Osteoblast (primary cell): ENCODE data around the gene DRC7. TPM values are rescaled to one million over a fixed set of nuclear protein-coding genes. Genes with fewer than 3 reads are reported as not detected.
A peak's percentile ranks its signal among the peaks of the same experiment; 100 is the strongest.

Source experiments
- DNase-seq: peaks from one replicate; pipeline ENCODE4 v3.0.0; 2011; ENCODE audit warnings: low spot score, mixed read lengths; ENCODE audit not compliant: insufficient read length; ENCODE audit errors: missing footprints
- H2AFZ ChIP-seq: 2 replicates; pipeline ENCODE4 v1.6.0; 2011; ENCODE audit warnings: mild to moderate bottlenecking, low read length
- H3K27ac ChIP-seq: 2 replicates; pipeline ENCODE4 v1.5.1; 2011; ENCODE audit warnings: mild to moderate bottlenecking, low read depth, low read length, moderate library complexity
- H3K27me3 ChIP-seq: 2 replicates; pipeline ENCODE4 v1.6.0; 2012; ENCODE audit warnings: mild to moderate bottlenecking, control low read depth, inconsistent platforms, low read length, moderate library complexity; ENCODE audit not compliant: insufficient read depth
- H3K36me3 ChIP-seq: 2 replicates; pipeline ENCODE4 v1.5.1; 2011; ENCODE audit warnings: mild to moderate bottlenecking, low read length, control low read depth, moderate library complexity; ENCODE audit not compliant: insufficient read depth
- H3K4me1 ChIP-seq: 2 replicates; pipeline ENCODE4 v1.5.1; 2011; ENCODE audit warnings: mild to moderate bottlenecking, low read length, control low read depth, moderate library complexity; ENCODE audit not compliant: insufficient read depth
- H3K4me2 ChIP-seq: 2 replicates; pipeline ENCODE4 v1.6.0; 2011; ENCODE audit warnings: mild to moderate bottlenecking, low read length; ENCODE audit not compliant: insufficient read depth
- H3K4me3 ChIP-seq: fragments of 200-600 bp; sonication (generic); 3 replicates; pipeline ENCODE4 v1.5.1; 2012; ENCODE audit warnings: mild to moderate bottlenecking, low read length, inconsistent platforms; ENCODE audit not compliant: insufficient read depth
- H3K79me2 ChIP-seq: 2 replicates; pipeline ENCODE4 v1.6.0; 2012; ENCODE audit warnings: mild to moderate bottlenecking, low read length, control low read depth, inconsistent platforms; ENCODE audit not compliant: insufficient read depth
- H3K9me3 ChIP-seq: 2 replicates; pipeline ENCODE4 v1.5.1; 2011; ENCODE audit warnings: low read depth, low read length, control low read depth
- H4K20me1 ChIP-seq: 2 replicates; pipeline ENCODE4 v1.6.0; 2012; ENCODE audit warnings: mild to moderate bottlenecking, low read length, control low read depth; ENCODE audit not compliant: insufficient read depth
- total RNA-seq: library from RNA; depleted of rRNA; stranded (reverse); fragments of >200 nt; gene quantifications from 2 replicates; pipeline ENCODE4 v1.2.3, GENCODE V29; 2012
- TF ChIP-seq, protein P1 (sequence below): IDR thresholded peaks from 2 replicates; pipeline ENCODE4 v1.5.1; 2011; ENCODE audit warnings: mild to moderate bottlenecking, low read depth, low read length, moderate library complexity; ENCODE audit errors: extremely low read depth

Gene DRC7
- total RNA-seq, 1 donor = not detected

GRCh38 chr16:57760357-57761160 is 66.0 kb downstream of the DRC7 start:
- Histone ChIP-seq H3K27ac (no peak overlapping the region), H3K27me3 (no peaks in the 10 kb centered on the region), H3K36me3 (peaks cover 18% of the 10 kb centered on the region), H3K4me1 (peaks cover 8% of the 10 kb centered on the region), H3K9me3 (no peaks in the 10 kb centered on the region), H3K79me2 (peaks cover 7% of the 10 kb centered on the region), H4K20me1 (peaks cover 6% of the 10 kb centered on the region), H3K4me2 (no peak overlapping the region), H2AFZ (no peak overlapping the region), H3K4me3 (no peak overlapping the region)
- TF ChIP-seq, protein P1, sequence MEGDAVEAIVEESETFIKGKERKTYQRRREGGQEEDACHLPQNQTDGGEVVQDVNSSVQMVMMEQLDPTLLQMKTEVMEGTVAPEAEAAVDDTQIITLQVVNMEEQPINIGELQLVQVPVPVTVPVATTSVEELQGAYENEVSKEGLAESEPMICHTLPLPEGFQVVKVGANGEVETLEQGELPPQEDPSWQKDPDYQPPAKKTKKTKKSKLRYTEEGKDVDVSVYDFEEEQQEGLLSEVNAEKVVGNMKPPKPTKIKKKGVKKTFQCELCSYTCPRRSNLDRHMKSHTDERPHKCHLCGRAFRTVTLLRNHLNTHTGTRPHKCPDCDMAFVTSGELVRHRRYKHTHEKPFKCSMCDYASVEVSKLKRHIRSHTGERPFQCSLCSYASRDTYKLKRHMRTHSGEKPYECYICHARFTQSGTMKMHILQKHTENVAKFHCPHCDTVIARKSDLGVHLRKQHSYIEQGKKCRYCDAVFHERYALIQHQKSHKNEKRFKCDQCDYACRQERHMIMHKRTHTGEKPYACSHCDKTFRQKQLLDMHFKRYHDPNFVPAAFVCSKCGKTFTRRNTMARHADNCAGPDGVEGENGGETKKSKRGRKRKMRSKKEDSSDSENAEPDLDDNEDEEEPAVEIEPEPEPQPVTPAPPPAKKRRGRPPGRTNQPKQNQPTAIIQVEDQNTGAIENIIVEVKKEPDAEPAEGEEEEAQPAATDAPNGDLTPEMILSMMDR = no peak
- DNase-seq = peak; percentile 86

DNA sequence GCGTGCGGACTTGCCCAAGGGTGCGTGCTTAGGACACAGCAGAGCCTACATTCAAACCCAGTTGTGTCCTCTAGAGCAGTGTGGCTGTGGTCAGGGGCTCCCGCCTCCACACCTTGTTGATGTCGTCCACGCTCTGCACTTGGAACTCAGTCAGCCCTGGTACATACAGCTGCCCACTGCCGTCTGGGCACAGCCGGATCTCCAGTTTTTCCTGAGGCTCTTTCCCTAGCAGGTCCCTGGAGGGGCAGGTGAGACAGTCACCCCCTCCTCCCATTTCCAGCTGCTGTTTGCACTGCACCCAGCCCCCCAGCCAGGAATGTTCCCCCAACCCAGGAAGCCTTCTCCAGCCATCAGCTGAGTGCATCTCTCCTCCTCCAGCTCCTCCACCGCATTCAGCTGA is 66.7 kb downstream of the DRC7 start:
- H3K9me3 ChIP-seq = no peaks in the 10 kb centered on the region
- no peak overlapping the region for H3K27ac ChIP-seq
- H3K4me3 ChIP-seq = no peak overlapping the region
- H4K20me1 ChIP-seq = peaks cover 6% of the 10 kb centered on the region
- TF ChIP-seq, protein P1 = no peak
- H3K4me1 ChIP-seq = peaks cover 8% of the 10 kb centered on the region
- H3K79me2 ChIP-seq = peaks cover 7% of the 10 kb centered on the region
- no peak overlapping the region for H2AFZ ChIP-seq
- DNase-seq = peak; percentile 70
- H3K27me3 ChIP-seq = no peaks in the 10 kb centered on the region
- H3K4me2 ChIP-seq = no peak overlapping the region
- peaks cover 15% of the 10 kb centered on the region for H3K36me3 ChIP-seq

GRCh38 chr16:57761957-57762356 is 67.4 kb downstream of the DRC7 start:
- Histone ChIP-seq H4K20me1 (peaks cover 1% of the 10 kb centered on the region), H3K9me3 (no peaks in the 10 kb centered on the region), H3K4me2 (no peak overlapping the region), H3K4me1 (peaks cover 8% of the 10 kb centered on the region), H3K79me2 (peaks cover 7% of the 10 kb centered on the region), H3K27ac (no peak overlapping the region), H3K36me3 (peaks cover 14% of the 10 kb centered on the region), H3K4me3 (no peak overlapping the region), H3K27me3 (no peaks in the 10 kb centered on the region), H2AFZ (no peak overlapping the region)
- TF ChIP-seq, protein P1 = no peak
- DNase-seq = no peak

- no peaks in the 10 kb centered on the region for H3K9me3 ChIP-seq
- H3K4me1 ChIP-seq = peaks cover 8% of the 10 kb centered on the region
- H3K4me3 ChIP-seq = no peak overlapping the region
- peaks cover 7% of the 10 kb centered on the region for H3K79me2 ChIP-seq
- no peak overlapping the region for H3K27ac ChIP-seq
- no peak overlapping the region for H2AFZ ChIP-seq
- H4K20me1 ChIP-seq = no peaks in the 10 kb centered on the region
- TF ChIP-seq, protein P1 = no peak
- peak; percentile 73 for DNase-seq
- no peak overlapping the region for H3K4me2 ChIP-seq
- no peaks in the 10 kb centered on the region for H3K27me3 ChIP-seq
- peaks cover 19% of the 10 kb centered on the region for H3K36me3 ChIP-seq
These were observed 67.9 kb downstream of the DRC7 start for GRCh38 chr16:57762365-57763040.
